Retinal pigment epithelial cell (primary cell): ENCODE data around the gene MCRIP1.
A peak's percentile ranks its signal among the peaks of the same experiment; 100 is the strongest.

Source experiments
- DNase-seq: peaks from one replicate; pipeline ENCODE4 v3.0.0-alpha.2; 2010; ENCODE audit warnings: low read depth
- H3K4me3 ChIP-seq: 2 replicates; pipeline ENCODE4 v1.5.1; 2011; ENCODE audit warnings: mild to moderate bottlenecking, low read length, control low read depth, moderate library complexity
- CTCF ChIP-seq: conservative IDR thresholded peaks from 2 replicates; pipeline ENCODE4 v1.5.1; 2011; ENCODE audit warnings: low read depth, low read length, control low read depth, inconsistent platforms

Gene MCRIP1

GRCh38 chr17:81870131-81870980 is 37.3 kb upstream of the MCRIP1 start:
- no peak for DNase-seq
- TF ChIP-seq CTCF = no peak
- H3K4me3 ChIP-seq = peak overlapping the region; percentile 77

DNA sequence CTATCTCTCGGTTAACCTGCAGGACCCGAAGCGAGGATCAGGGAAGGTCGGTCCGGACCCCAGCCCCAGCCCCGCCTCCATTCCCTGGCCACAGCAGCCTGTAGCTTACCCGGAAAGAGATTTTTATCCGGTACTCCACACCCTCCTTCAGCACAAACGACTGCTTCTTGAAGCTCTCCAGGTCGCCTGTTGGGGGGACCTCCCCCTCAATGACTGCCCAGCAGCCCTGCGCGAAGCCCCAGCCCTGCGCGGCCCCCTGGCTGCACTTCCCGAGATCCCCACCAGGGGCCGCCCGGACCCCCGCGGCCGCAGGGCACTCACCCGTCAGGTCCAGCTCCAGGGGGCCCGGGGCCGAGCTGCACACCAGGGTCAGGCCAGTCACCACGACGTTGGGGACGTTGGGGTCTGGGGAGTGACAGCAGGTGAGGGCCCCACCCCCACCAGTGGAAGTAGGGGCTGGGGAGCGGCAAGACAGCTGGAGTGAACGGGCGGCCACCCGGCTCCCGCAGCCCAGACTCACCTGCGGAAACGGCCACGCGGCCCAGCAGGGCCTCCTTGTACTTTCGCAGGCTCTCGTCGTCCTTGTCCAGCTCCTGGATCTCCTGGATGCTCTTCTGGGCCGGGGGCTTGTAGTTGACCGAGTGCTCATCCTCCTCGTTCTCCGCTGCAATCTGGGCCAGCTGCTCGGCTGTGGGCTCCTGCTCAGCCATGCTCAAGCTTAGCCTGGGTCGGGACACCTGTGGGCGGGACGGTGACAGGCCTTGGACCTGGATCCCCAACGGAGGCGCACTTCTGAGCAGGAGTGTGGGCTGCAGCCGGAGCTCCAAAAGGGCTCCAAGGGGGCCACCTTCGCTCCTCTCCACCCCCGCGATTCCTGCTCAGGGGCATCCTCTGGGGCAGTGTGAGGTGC is 36.4 kb upstream of the MCRIP1 start:
- peak overlapping the region; percentile 77 for H3K4me3 ChIP-seq
- TF ChIP-seq CTCF = peak; percentile 82
- DNase-seq = no peak

- no peak for DNase-seq
- no peak for TF ChIP-seq CTCF
- H3K4me3 ChIP-seq = no peak overlapping the region
These were observed 35.7 kb upstream of the MCRIP1 start for GRCh38 chr17:81868674-81869220.

DNA sequence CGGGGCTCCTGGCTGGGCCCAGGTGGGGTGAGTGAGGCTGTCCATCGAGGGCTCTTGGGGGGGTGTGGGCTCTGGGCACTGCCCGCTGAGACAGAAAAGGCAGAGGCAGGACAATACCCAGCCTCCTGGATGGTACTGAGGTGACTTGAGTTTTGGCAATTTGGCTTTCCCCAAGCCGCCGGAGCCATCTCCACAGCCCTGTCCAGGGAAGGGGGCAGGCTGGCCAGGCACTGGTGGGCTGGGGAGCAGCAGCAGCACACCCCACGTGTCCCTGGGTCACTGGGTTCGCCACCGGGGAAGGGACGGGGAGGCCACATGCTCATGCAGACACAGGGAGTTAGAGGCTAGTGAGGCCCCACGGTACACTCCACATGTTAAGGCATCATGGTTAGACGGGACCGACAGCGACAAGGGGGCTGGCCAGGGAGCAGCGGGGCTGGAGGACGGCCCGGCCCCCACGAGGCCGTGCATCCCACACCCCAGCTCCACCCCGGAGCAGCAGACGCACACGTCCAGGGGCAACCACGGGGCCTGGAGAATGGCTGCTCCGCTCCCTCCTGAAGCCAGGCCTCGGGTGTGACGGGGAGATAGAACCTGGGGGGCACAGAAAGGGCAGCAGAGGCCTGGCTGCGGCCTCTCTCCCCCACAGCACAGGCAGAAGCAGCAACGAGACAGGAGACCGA is 35.0 kb upstream of the MCRIP1 start:
- DNase-seq = no peak
- H3K4me3 ChIP-seq = no peak overlapping the region
- no peak for TF ChIP-seq CTCF

DNA sequence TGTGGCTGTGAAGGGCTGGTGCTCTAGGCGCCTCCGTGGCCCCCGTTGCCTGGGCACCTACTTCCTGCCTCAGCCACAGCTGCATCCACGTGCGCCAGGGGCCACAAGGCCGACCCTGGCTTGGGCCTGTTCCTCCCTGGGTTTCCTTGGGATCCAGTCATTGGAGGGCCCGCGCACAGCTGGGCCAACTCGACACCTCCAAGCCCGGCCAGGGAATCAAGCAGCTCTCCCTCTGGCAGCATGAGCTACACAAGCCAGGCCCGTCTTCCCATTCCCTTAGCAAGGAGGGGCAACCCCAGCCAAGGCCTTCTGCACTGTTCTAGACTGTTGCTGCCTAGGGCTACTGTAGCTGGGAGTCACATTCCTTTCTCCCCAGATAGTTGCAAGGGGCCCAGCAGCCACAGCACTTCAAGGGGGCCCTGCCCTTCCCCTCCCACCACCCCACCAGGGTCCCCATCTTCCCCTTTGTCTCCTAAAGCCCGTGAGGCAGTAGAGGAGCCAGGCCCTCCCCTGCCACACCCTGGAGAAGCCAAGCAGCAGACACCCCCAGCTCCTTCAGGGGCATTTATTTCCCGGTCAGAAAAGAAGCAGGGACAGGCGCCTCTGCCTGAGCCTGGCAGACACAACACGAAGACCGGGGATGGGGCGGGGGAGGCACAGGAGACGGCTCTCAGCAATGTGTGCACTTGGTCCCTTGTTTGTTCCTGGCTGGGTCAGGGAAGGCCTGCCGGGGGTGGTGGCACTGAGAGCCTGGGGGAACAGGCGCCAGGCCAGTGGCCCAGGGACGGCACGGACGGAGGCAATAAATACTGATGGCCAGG is 34.3 kb upstream of the MCRIP1 start:
- TF ChIP-seq CTCF = no peak
- no peak overlapping the region for H3K4me3 ChIP-seq
- DNase-seq = no peak

DNA sequence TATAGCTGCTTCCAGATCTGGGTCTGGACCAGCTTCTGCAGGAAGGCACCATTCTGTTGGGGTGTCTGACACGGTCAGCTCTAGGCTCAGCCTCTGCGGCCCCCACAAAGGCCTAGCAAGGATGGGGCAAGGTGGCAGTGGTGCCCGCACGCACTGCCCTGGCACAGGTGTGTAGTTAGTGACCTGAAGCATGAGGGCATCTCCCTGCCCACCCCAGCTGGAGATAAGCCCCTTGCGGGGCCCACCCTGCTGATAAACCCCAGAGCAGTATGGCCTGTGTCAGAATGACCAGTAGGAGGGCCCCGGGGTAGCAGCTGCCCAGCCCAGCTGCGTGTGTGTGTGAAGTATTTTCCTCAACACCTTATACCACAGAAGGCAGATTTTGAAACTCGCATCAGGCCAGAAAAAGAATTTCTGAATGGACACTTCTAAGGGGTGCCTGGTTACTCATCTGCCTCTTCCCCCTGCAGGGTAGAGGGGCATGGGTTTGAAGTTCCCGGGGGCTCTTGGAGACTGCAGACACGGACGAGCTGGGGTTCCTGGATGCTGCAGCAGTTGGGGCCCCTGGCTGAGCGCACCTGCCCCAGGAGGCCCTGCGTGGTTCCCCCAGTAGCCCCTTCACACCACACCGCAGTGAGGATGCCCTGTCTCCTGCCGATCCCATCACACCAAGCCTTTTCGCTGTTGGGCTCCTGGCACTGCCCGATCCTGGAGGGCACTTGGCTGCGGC is 33.5 kb upstream of the MCRIP1 start:
- DNase-seq = no peak
- H3K4me3 ChIP-seq = no peak overlapping the region
- TF ChIP-seq CTCF = no peak
